ENCODE data around the gene ING1.

- TF ChIP-seq CTCF (IDR thresholded peaks at IDR 0.05) (no peak), EP300 (IDR thresholded peaks at IDR 0.05) (no peak), POLR2A (IDR thresholded peaks at IDR 0.05) (no peak), POLR2AphosphoS5 (IDR thresholded peaks at IDR 0.05) (no peak)
Measured at GRCh38 chr13:110737555-110737954, 24.1 kb downstream of the ING1 start.

All from upper lobe of left lung (tissue), 4 donors.